K562 (cell line): Measurements from ENCODE around the gene HNRNPA2B1. TPM values are rescaled to one million over a fixed set of nuclear protein-coding genes. Genes with fewer than 3 reads are reported as not detected.

Source experiments
- ADNP ChIP-seq: fragments of 200-800 bp; sonication (Bioruptor generic); IDR thresholded peaks from 2 replicates; pipeline ENCODE4 v1.6.1; 2016; ENCODE audit warnings: missing genetic modification characterization, missing compliant biosample characterization
- CREM ChIP-seq: IDR thresholded peaks from 2 replicates; pipeline ENCODE4 v1.6.1; 2014; ENCODE audit warnings: antibody characterized with exemption, low read depth
- ELF1 ChIP-seq: fragments of 200-800 bp; sonication (Bioruptor generic); IDR thresholded peaks from 2 replicates; pipeline ENCODE4 v1.6.1; 2016; ENCODE audit warnings: missing genetic modification characterization, missing compliant biosample characterization
- ELF4 ChIP-seq: fragments of 450-650 bp; formaldehyde crosslinking; IDR thresholded peaks from 2 replicates; pipeline ENCODE4 v1.4.0; 2022; ENCODE audit warnings: missing genetic modification characterization
- ESRRA ChIP-seq: fragments of 450-650 bp; IDR thresholded peaks from 2 replicates; pipeline ENCODE4 v1.6.1; 2014; ENCODE audit warnings: low read depth, mild to moderate bottlenecking, moderate library complexity, borderline replicate concordance
- FOXK2 ChIP-seq, 2 experiments: fragments of 450-650 bp; IDR thresholded peaks in 1 of 2; conservative IDR thresholded peaks in 1 of 2; 2 replicates each; pipeline ENCODE4 v1.6.1; 2016; ENCODE audit warnings: low read depth in 2 of 2, mild to moderate bottlenecking in 1 of 2
- HDGF ChIP-seq: fragments of 450-650 bp; IDR thresholded peaks from 2 replicates; pipeline ENCODE4 v1.6.1; 2016
- HIVEP1 ChIP-seq: fragments of 250-450 bp; sonication (Bioruptor Pico); IDR thresholded peaks from 2 replicates; pipeline ENCODE4 v1.4.0; 2020; ENCODE audit warnings: mild to moderate bottlenecking
- HLTF ChIP-seq: fragments of 450-650 bp; IDR thresholded peaks from 2 replicates; pipeline ENCODE4 v1.6.1; 2016
- HMG20A ChIP-seq: fragments of 450-650 bp; formaldehyde crosslinking; conservative IDR thresholded peaks from 2 replicates; pipeline ENCODE4 v1.4.0; 2020; ENCODE audit warnings: mild to moderate bottlenecking, mixed read lengths
- MAFF ChIP-seq: IDR thresholded peaks from 2 replicates; pipeline ENCODE4 v1.6.1; 2012; ENCODE audit warnings: low read length, improper control_type of control experiment
- MEIS2 ChIP-seq: fragments of 450-650 bp; IDR thresholded peaks from 2 replicates; pipeline ENCODE4 v1.6.1; 2014; ENCODE audit warnings: mild to moderate bottlenecking; ENCODE audit not compliant: partially characterized antibody
- MYNN ChIP-seq, 2 experiments: sonication (generic); formaldehyde crosslinking in 1 of 2; IDR thresholded peaks; 2 replicates each; pipeline versions ENCODE4 v1.5.0 to v1.6.1; 2016 to 2020; ENCODE audit warnings: antibody characterized with exemption in 1 of 2, missing genetic modification reagents in 1 of 2
- NFE2 ChIP-seq: IDR thresholded peaks from 2 replicates; pipeline ENCODE4 v1.6.1; 2014; ENCODE audit warnings: antibody characterized with exemption, low read depth
- RNF2 ChIP-seq: sonication (generic); IDR thresholded peaks from 2 replicates; pipeline ENCODE4 v1.6.1; 2016
- ZKSCAN8 ChIP-seq: fragments of 200-800 bp; sonication (Bioruptor generic); IDR thresholded peaks from 2 replicates; pipeline ENCODE4 v1.6.1; 2016; ENCODE audit warnings: missing genetic modification characterization, missing compliant biosample characterization
- polyA plus RNA-seq, 8 experiments: library from polyadenylated mRNA; depleted of rRNA in 4 of 8; stranded (reverse) in 5 of 8; unstranded in 3 of 8; fragments of >200 nt; fragmentation: Nextera tagmentation in 2 of 8; fragmentation: Illumina TruSeq in 1 of 8; extraction: Ambion mirVana in 2 of 8; extraction: Trizol in 1 of 8; gene quantifications; 2 replicates each; pipeline versions ENCODE4 v1.2.1 to v1.2.3, GENCODE V29; 2011 to 2014; ENCODE audit warnings: inconsistent platforms in 1 of 8, missing spikeins in 1 of 8
- total RNA-seq, 7 experiments: library from RNA; depleted of rRNA in 6 of 7; stranded (reverse); fragments of >200 nt in 6 of 7; fragmentation: Illumina TruSeq in 2 of 7; extraction: Trizol in 2 of 7; gene quantifications; 2 replicates each; pipeline versions ENCODE4 v1.2.1 to v1.2.3, GENCODE V29; 2011 to 2021; ENCODE audit warnings: low replicate concordance in 1 of 7
- TF ChIP-seq, protein P1 (sequence below): fragments of 450-650 bp; formaldehyde crosslinking; IDR thresholded peaks from 2 replicates; pipeline ENCODE4 v1.4.0; 2020; ENCODE audit warnings: mild to moderate bottlenecking, moderate library complexity
- TF ChIP-seq, protein P2 (sequence below): fragments of 250-450 bp; sonication (Bioruptor Pico); IDR thresholded peaks from 2 replicates; pipeline ENCODE4 v1.8.0; 2022; ENCODE audit warnings: moderate library complexity, mild to moderate bottlenecking, inconsistent platforms
- TF ChIP-seq, protein P3 (sequence below): fragments of 450-650 bp; IDR thresholded peaks from 2 replicates; pipeline ENCODE4 v1.6.1; 2017; ENCODE audit warnings: antibody characterized with exemption, mild to moderate bottlenecking
- TF ChIP-seq, protein P4 (sequence below): fragments of 200-800 bp; sonication (Bioruptor generic); IDR thresholded peaks from 2 replicates; pipeline ENCODE4 v1.6.1; 2017; ENCODE audit warnings: missing genetic modification characterization, missing compliant biosample characterization

Gene HNRNPA2B1
- total and polyA plus RNA-seq, 9 of the 15 experiments (the other 6 are each of a cell fraction or from before 2014, with no cell fraction given): 630 to 1,989 (median 865) TPM

DNA sequence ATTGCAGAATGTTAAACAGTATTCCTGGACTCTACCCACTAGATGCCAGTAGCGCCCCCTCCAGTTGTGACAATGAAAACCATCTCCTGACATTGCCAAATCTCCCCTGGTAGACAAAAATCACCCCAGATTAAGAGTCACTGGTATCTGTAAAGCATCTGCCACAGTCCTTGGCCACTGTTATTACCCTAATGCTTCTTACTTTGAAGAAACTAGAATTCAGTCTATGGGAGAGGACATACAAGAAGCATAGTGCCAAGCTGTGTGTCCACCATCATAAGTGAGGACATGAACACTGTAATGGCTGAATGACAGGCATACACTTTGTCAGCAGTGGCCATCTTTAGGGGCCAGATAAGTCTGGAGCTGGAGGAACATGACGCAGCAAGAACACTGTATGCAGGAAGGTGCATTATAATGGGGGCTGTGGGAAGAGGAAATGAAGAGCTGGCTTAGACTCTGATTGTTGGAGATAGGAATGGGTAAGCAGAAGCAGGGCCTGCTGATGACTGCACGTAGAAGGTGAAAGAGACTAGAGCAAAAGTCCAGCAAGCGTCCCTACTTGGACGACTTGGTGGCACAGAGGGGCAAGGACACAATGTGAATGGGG is 33.5 kb upstream of the HNRNPA2B1 start (continued):
- no peak for TF ChIP-seq ESRRA
- no peak for TF ChIP-seq HMG20A (CRISPR knock-in tag)
- TF ChIP-seq, protein P1, sequence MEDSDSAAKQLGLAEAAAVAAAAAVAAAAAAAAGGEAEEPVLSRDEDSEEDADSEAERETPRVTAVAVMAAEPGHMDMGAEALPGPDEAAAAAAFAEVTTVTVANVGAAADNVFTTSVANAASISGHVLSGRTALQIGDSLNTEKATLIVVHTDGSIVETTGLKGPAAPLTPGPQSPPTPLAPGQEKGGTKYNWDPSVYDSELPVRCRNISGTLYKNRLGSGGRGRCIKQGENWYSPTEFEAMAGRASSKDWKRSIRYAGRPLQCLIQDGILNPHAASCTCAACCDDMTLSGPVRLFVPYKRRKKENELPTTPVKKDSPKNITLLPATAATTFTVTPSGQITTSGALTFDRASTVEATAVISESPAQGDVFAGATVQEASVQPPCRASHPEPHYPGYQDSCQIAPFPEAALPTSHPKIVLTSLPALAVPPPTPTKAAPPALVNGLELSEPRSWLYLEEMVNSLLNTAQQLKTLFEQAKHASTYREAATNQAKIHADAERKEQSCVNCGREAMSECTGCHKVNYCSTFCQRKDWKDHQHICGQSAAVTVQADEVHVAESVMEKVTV (CRISPR knock-in tag): peak; percentile 18; the same call in 1 of the 2 replicates
- TF ChIP-seq ELF1: no peak; the same call in 1 of the 2 replicates
- peak; percentile 99 for TF ChIP-seq NFE2
- TF ChIP-seq HIVEP1 (CRISPR knock-in tag): peak; percentile 27; the same call in 1 of the 2 replicates
- TF ChIP-seq RNF2: peak; percentile 70; the same call in 1 of the 2 replicates
- TF ChIP-seq CREM: peak; percentile 71
- TF ChIP-seq, protein P2, sequence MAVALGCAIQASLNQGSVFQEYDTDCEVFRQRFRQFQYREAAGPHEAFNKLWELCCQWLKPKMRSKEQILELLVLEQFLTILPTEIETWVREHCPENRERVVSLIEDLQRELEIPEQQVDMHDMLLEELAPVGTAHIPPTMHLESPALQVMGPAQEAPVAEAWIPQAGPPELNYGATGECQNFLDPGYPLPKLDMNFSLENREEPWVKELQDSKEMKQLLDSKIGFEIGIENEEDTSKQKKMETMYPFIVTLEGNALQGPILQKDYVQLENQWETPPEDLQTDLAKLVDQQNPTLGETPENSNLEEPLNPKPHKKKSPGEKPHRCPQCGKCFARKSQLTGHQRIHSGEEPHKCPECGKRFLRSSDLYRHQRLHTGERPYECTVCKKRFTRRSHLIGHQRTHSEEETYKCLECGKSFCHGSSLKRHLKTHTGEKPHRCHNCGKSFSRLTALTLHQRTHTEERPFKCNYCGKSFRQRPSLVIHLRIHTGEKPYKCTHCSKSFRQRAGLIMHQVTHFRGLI: 0 out of 2 replicates have a peak, but pooled peaks have one; percentile 50
- peak; percentile 93 for TF ChIP-seq MAFF
- TF ChIP-seq, protein P3, sequence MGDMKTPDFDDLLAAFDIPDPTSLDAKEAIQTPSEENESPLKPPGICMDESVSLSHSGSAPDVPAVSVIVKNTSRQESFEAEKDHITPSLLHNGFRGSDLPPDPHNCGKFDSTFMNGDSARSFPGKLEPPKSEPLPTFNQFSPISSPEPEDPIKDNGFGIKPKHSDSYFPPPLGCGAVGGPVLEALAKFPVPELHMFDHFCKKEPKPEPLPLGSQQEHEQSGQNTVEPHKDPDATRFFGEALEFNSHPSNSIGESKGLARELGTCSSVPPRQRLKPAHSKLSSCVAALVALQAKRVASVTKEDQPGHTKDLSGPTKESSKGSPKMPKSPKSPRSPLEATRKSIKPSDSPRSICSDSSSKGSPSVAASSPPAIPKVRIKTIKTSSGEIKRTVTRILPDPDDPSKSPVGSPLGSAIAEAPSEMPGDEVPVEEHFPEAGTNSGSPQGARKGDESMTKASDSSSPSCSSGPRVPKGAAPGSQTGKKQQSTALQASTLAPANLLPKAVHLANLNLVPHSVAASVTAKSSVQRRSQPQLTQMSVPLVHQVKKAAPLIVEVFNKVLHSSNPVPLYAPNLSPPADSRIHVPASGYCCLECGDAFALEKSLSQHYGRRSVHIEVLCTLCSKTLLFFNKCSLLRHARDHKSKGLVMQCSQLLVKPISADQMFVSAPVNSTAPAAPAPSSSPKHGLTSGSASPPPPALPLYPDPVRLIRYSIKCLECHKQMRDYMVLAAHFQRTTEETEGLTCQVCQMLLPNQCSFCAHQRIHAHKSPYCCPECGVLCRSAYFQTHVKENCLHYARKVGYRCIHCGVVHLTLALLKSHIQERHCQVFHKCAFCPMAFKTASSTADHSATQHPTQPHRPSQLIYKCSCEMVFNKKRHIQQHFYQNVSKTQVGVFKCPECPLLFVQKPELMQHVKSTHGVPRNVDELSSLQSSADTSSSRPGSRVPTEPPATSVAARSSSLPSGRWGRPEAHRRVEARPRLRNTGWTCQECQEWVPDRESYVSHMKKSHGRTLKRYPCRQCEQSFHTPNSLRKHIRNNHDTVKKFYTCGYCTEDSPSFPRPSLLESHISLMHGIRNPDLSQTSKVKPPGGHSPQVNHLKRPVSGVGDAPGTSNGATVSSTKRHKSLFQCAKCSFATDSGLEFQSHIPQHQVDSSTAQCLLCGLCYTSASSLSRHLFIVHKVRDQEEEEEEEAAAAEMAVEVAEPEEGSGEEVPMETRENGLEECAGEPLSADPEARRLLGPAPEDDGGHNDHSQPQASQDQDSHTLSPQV: peak; percentile 98
- 0 out of 4 replicates have a peak, but pooled peaks of 1 of the 2 experiments have one; percentile 30 for TF ChIP-seq FOXK2 (conservative IDR thresholded peaks at IDR 0.05 in 1 of 2, IDR thresholded peaks at IDR 0.05 in 1 of 2; ENCODE audit: low read depth in 2 of 2)
- peak; percentile 86; the same call in 1 of the 2 replicates for TF ChIP-seq HLTF
- no peak for TF ChIP-seq MYNN (IDR thresholded peaks at IDR 0.05)
- TF ChIP-seq MYNN (CRISPR knock-in tag; IDR thresholded peaks at IDR 0.05): no peak
- TF ChIP-seq ADNP (tag): no peak
- TF ChIP-seq, protein P4, sequence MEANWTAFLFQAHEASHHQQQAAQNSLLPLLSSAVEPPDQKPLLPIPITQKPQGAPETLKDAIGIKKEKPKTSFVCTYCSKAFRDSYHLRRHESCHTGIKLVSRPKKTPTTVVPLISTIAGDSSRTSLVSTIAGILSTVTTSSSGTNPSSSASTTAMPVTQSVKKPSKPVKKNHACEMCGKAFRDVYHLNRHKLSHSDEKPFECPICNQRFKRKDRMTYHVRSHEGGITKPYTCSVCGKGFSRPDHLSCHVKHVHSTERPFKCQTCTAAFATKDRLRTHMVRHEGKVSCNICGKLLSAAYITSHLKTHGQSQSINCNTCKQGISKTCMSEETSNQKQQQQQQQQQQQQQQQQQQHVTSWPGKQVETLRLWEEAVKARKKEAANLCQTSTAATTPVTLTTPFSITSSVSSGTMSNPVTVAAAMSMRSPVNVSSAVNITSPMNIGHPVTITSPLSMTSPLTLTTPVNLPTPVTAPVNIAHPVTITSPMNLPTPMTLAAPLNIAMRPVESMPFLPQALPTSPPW (CRISPR knock-in tag): peak; percentile 58; the same call in 1 of the 2 replicates
- peak; percentile 72 for TF ChIP-seq MEIS2
- peak; percentile 12; the same call in 1 of the 2 replicates for TF ChIP-seq ELF4 (CRISPR knock-in tag)
- peak; percentile 77; the same call in 1 of the 2 replicates for TF ChIP-seq ZKSCAN8 (CRISPR knock-in tag)
- TF ChIP-seq HDGF: peak; percentile 89; the same call in 1 of the 2 replicates
